GOT3 (cell line): ENCODE data around the gene CTCF.

Source experiments
- DNase-seq: peaks from one replicate; lab custom pipeline; 2025; ENCODE audit warnings: mixed read lengths; lab: John Stamatoyannopoulos, UW

The CTCF gene

GRCh38 chr16:67653128-67653788 lies 90.9 kb downstream of the CTCF start:
- DNase-seq: no peak

DNA sequence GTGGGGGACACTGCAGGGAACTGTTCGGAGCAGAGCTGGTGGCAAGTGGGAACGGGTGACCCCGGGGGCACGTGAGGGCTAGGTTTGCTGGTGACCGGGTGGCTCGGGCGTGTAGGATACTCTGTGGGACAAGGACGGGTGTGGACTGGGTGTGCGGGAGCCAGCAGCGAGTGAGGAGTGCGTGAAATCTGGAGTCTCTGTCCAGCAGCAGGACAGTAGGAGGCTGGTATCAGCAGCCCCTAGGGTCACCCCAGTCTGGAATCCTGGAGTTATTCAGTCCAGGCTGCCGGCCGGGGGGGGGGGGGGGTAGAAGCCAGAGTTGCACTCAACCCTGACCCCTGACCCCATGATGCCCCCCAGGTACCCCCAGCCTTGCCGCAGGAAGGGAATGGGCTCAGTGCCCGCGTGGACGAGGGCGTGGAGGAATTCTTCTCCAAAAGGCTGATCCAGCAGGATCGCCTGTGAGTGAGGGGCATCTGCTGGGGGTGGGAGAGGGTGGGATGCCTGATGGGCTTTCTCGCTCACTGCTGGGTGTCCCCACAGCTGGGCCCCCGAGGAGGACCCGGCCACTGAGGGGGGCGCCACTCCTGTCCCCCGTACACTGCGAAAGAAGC lies 91.6 kb downstream of the CTCF start:
- no peak for DNase-seq

- no peak for DNase-seq
These were observed 92.1 kb downstream of the CTCF start for GRCh38 chr16:67654403-67654911.

- DNase-seq: no peak
These were observed 93.0 kb downstream of the CTCF start for GRCh38 chr16:67655363-67655762.

DNA sequence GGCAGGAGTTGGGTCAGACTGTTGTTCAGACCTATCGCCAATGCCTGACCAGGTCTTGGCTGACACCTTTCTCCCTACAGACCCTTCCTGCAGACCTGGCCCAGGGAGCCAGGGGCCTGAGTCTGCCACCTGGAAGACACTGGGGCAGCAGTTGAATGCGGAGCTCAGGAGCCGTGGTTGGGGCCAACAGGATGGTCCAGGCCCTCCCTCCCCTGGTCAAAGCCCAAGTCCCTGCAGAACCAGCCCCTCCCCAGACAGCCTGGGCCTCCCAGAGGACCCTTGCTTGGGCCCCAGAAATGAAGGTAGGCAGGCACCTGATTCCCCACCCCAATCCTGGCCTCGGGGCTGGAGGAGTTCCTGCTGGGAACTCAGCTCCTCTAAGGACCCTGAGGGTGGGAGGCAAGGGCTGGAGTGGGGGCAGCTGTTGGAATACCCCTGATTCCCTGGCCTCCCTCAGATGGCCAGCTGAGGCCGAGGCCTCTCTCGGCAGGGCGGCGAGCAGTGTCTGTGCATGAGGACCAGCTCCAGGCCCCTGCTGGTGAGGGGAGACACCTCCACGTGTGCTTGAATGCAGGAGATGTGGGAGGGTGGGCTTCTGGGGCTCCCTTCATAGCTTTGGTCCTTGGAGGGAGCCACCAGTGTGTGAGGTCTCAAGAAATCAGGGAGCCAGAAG lies 94.2 kb downstream of the CTCF start:
- no peak for DNase-seq

- no peak for DNase-seq
These were observed 94.8 kb downstream of the CTCF start for GRCh38 chr16:67657017-67657608.

DNA sequence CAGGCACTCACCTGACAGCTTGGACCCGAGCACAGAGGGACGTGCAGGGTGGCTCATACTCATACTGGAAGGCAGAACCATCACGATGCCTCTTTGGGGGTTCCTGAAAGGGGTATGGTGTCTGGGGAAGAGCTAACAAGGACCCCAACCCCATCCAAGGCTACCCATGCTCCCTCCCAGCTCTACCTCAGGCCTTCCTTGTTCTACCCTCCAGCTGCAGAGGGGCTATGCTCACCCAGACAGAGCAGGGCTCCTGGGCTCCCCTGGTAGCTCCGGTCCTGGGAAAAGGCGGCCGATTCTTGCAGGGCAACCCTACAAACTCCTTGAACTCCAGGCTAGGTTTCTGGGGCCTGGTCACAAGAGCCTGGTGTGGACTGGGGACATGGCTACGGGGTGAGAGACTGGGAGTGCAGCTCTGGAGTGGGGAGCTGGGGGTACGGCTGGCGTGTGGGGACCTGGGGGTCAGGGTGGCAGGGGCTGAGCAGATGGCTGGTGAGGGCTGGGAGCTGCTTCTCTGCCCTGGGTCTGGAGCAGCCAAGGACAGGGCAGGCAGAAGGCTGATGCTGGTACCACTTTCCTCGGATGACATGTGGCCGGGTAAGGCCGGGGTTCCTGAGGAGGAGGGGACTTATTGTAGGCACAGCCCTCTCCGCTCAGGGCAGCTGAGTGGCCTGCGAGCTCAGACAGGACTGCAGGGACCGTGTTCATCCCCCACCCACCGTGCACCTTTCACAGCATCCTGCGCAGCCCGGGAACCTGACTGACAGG lies 95.6 kb downstream of the CTCF start:
- no peak for DNase-seq

DNA sequence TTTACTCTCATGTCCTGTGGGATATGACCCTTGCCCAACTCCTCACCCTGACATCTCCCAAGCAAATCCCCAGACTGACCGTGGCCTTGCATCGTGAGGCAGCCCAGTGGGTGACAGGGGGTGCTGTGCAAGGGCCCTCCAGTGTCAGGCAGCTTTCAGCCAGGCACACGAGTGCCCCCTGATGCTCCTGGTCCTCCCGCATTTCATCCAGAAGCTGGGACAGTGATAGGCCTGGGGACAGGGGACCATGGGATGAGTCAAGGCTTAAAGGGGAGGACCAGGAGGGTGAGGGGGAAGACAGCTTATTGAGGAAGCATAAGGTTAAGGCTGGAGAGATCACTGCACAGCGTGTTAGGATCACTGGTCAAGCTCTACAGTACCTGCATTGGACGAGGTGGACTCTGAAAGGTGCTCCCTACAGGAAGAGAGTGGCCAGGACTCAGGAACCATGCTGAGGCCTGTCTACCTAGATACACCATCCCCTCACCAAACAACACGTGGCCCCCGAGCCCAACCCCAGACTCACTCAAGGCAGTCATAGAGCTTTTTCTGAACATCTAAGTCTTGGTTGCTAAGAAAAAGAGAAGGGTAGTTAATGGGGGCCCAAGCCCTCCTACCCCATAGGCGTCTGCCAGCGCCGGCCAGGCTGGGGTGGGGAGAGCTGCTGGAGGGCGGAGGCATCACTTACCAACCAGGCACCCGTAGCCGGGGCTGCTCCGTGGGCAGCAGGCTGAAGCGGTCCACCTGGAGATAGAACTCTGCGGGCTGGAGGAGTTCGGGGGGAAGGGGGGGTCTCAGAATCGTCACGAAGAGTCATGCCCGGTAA lies 96.7 kb downstream of the CTCF start:
- DNase-seq: no peak

GRCh38 chr16:67659675-67660563 lies 97.6 kb downstream of the CTCF start, which contains the start of gene ACD:
TSS of gene ACD (minus strand) at chr16:67660260. CDS start at chr16:67660220, 40 bp downstream.
- DNase-seq: peak; percentile 82

- peak; percentile 55 for DNase-seq
These were observed 98.3 kb downstream of the CTCF start, which contains the start of gene PARD6A for GRCh38 chr16:67660564-67661028. TSS of gene PARD6A (plus strand) at chr16:67660960. CDS start at chr16:67661039, 79 bp downstream.

DNA sequence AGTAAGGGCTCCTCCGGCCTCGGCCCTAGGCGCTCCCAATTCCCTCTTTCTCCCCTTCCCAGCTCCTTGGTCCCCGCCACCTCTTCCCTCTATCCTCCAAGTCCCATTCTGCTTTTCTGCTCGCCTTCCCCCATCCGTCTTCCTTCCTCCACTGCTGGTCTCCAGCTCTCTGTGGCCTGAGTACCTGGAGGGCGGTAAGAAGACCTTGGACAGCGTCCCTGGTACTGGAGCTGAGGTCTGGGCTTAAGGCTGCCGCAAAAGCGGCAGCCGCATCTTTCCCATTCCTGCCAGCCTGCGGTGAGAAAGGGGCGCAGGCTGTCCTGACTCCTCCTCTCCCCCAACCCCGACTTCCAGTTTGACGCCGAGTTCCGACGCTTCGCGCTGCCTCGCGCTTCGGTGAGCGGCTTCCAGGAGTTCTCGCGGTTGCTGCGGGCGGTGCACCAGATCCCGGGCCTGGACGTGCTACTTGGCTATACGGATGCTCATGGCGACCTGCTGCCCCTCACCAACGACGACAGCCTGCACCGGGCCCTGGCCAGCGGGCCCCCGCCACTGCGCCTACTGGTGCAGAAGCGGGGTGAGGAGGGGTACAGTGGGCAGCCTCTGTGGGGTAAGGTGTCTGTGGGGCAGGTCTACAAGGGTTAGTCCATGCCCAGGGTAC lies 98.9 kb downstream of the CTCF start:
- no peak for DNase-seq

GRCh38 chr16:67661886-67662652 lies 99.7 kb downstream of the CTCF start:
- no peak for DNase-seq

DNA sequence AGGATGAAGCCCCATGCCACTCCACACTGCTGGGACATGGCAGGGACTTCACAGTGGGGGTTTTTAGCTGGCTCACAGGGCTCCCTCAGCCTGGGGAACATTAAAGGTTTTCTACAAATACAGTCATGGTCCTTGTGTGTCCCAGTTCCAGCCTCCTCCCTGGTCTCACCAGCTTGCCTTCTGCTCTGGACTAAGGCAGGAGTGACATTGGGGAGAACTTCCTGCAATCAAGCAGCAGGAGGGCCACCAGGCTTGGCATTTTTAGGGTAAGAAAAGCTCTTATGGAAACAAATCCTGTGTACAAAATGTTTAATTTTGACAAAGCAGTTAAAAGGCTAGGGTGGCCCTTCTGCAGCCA lies 100.3 kb downstream of the CTCF start:
- DNase-seq: no peak

GRCh38 chr16:67663151-67663876 lies 101.0 kb downstream of the CTCF start:
- no peak for DNase-seq

DNA sequence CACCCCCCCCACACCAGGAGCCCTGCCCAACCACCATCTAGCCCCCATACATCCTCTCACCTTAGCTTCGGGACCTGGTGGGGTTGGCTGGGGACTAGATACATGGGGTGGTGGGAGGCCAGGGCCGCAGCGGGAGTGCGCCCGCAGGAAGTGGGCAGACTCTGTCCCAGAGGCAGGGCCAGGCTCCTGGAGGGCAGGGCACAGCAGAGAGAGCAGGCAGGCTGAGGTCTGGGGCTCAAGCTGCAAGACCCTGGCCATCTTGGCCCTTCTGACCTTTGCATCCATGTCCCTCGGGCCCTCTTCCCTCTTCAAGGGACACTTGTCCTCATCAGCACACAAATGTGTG lies 101.5 kb downstream of the CTCF start:
- DNase-seq: no peak

GRCh38 chr16:67664258-67664657 lies 101.9 kb downstream of the CTCF start:
- DNase-seq: no peak

DNA sequence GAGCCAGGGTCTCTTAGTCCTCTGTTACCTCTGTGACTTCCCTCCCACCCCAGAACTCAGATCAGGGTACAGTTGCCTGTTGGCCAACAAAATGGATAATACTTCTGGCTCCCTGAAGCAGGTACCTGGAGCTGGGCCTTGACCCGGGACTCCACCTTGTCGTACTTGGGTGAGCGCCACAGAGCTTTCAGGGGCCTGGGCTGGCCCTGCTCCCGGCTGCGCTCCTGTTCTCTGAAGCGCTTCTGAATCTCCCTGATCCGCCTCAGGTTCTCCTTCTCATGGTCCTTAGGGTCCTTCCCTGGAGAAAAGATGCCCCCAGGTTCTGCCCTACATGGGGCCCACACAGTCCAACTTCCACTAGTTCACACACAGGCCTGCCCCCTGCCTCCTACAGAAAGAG lies 102.5 kb downstream of the CTCF start:
- DNase-seq: no peak

DNA sequence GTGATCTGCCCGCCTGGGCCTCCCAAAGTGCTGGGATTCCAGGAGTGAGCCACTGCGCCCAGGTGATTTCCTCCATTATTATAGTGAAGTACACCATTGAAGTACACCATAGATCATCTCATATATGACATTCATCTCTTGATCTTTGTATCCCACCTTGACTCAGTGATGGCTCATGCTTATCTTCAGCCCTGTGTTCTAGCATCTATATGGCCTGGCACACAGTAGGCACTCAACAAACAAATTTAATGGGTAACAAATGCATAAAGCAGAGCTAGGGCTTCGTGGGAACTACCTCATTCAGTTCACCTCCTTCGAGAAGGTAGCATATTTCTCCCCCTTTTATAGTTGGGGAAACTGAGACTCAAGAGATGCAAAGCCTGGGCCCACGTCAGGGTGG lies 103.3 kb downstream of the CTCF start:
- DNase-seq: no peak
